8988T (cell line): Measurements from ENCODE around the gene ISLR2.
"Not testable (repeated sequence)": the region's sequence is repeated elsewhere in the genome, so short reads cannot be mapped to it uniquely, and the experiment has no call there.

Source experiments
- DNase-seq: peaks from one replicate; pipeline ENCODE4 v3.0.0; 2011

Gene ISLR2

GRCh38 chr15:74158855-74159650, 28.7 kb downstream of the ISLR2 start:
- DNase-seq, result no peak

- no peak for DNase-seq
Observed at GRCh38 chr15:74159773-74160172, 29.4 kb downstream of the ISLR2 start.

- DNase-seq, result not testable (repeated sequence)
Observed at GRCh38 chr15:74160390-74160789, 30.0 kb downstream of the ISLR2 start.

GRCh38 chr15:74162195-74162536, 31.8 kb downstream of the ISLR2 start:
- not testable (repeated sequence) for DNase-seq

GRCh38 chr15:74165461-74165860, 35.1 kb downstream of the ISLR2 start:
- no peak for DNase-seq

- no peak for DNase-seq
Observed at GRCh38 chr15:74167891-74168331, 37.5 kb downstream of the ISLR2 start.

GRCh38 chr15:74168711-74169126, 38.3 kb downstream of the ISLR2 start:
- no peak for DNase-seq

GRCh38 chr15:74170071-74170844, 39.9 kb downstream of the ISLR2 start:
- DNase-seq, result no peak

- no peak for DNase-seq
Observed at GRCh38 chr15:74170875-74171578, 40.6 kb downstream of the ISLR2 start.

- DNase-seq, result no peak
Observed at GRCh38 chr15:74171965-74172541, 41.7 kb downstream of the ISLR2 start.

GRCh38 chr15:74172701-74173379, 42.5 kb downstream of the ISLR2 start:
- no peak for DNase-seq

GRCh38 chr15:74173380-74174218, 43.2 kb downstream of the ISLR2 start, which contains the start of gene ISLR:
Gene ISLR, plus strand, starts transcription at chr15:74173710. Its CDS starts 1,149 bp downstream, at chr15:74174859.
- DNase-seq, result no peak

- no peak for DNase-seq
Observed at GRCh38 chr15:74174219-74174957, 44.0 kb downstream of the ISLR2 start.

GRCh38 chr15:74174958-74175253, 44.5 kb downstream of the ISLR2 start:
- DNase-seq, result no peak

- no peak for DNase-seq
Observed at GRCh38 chr15:74175271-74176191, 45.1 kb downstream of the ISLR2 start.

- DNase-seq, result no peak
Observed at GRCh38 chr15:74176262-74177214, 46.2 kb downstream of the ISLR2 start.

GRCh38 chr15:74178326-74179100, 48.1 kb downstream of the ISLR2 start:
- no peak for DNase-seq
